NOMO-1 treated with DMSO at 0.1 percent for 48 hours (cell line): ENCODE measurements around the gene TUBA1B.
A peak's percentile ranks its signal among the peaks of the same experiment; 100 is the strongest.
"Not testable (repeated sequence)": the region's sequence is repeated elsewhere in the genome, so short reads cannot be mapped to it uniquely, and the experiment has no call there.

Source experiments
- DNase-seq: peaks from one replicate; lab custom pipeline; 2025; ENCODE audit not compliant: unreplicated experiment; lab: John Stamatoyannopoulos, UW

TUBA1B gene

DNA sequence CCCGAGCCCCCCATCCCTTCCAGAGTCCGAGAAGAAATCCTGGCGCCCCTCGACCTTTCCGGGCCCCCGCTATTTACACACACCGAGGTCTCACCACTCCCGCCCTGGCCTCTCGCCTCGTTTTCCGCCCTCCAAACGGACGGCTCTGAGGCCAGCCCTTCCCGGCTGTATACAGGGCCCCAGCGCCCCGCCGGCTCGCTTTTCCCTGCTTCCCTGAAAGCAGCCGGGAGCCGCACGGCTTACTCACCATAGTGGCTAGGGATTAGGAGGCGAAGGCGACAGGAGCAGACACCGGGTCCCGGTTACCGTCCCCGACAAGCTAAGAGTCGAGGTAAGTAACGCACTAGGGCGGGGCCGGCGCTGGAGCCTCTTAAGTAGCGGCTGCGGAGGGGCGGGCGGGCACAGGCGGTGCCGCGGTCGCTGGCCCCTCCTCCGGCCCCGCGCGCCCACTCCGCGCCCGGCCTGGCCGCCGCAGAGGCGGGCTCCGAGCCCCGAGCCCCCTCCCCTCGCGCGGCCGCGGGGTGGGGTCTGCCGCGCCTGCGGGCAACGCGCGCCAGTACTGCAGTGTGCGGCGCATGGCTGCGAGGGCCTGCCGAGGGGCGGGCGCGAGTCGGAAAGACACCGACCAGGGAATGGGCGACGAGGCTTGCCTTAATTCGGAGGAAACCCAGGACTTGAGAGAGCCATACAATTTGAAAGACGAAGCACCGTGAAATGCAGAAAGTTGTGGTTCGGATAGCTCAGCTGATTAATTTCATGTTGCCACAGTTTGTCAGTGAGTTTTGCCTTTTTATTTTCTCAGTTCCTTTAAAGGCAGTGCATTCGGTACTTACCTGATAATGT is at the start of gene TUBA1B:
TSS of gene TUBA1B (minus strand) at position 345 of the 843 bp plus-strand sequence. CDS start at position 250, 95 bp downstream.
- peak; percentile 86 for DNase-seq

DNA sequence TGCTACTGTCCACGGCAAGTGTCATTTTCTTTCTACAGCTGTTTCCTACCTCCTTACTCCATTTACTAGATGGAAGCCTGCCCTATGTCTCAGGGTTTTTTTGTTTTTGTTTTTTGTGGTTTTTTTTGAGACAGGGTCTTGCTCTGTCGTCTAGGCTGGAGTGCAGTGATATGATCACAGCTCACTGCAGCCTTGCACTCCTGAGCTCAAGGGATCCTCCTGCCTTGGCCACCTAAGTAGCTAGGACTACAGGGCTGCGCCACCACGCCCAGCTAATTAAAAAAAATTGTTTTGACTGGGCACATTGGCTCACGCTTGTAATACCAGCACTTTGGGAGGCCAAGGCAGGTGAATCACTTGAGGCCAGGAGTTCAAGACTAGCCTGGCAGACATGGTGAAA is 43.0 kb upstream of the TUBA1B start:
- no peak for DNase-seq

DNA sequence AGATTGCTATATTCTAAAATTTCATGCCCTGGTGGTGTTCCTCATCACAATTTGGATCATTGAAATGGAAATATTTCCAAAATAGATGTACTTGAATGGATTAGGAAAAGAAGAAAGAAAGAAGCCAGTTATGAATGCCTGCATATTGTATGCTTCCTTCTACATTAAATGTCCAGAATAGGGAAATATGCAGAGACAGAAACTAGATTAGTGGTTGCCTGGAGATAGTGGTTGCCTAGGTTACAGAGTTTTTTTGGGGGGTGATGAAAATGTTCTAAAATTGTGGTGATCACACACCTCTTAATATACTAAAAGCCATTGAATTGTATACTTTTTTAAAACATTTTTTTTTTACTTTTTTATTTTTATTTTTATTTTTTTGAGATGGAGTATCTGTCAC is 39.7 kb upstream of the TUBA1B start:
- no peak for DNase-seq

DNA sequence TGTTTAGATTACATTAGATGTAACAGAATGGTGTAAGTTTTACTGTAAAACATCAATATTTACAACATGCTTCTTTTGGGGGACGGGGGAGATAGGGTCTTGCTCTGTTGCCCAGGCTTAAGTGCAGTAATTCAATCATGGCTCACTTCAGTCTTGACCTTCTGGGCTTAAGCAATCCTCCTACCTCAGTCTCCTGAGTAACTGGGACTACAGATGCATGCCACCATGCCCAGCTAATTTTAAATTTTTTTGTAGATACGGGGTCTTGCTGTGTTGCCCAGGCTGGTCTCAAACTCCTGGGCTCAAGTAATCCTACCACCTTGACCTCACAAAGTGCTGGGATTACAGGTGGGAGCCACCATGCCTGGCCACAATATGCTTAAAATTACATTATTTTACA is 33.9 kb upstream of the TUBA1B start:
- no peak for DNase-seq

DNA sequence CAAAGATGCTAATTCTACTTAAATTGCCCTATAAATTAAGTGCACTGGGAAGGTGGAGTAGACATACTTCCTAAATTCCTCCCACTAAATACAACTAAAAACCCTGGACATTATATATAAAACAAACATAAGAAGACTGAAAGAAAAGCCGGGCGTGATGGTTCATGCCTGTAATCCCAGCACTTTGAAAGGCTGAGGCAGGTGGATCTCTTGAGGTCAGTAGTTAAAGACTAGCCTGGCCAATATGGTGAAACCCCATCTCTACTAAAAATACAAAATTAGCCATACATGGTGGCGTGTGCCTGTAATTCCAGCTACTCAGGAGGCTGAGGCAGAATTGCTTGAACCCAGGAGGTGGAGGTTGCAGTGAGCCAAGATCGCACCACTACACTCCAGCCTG is 30.7 kb upstream of the TUBA1B start:
- not testable (repeated sequence) for DNase-seq

DNA sequence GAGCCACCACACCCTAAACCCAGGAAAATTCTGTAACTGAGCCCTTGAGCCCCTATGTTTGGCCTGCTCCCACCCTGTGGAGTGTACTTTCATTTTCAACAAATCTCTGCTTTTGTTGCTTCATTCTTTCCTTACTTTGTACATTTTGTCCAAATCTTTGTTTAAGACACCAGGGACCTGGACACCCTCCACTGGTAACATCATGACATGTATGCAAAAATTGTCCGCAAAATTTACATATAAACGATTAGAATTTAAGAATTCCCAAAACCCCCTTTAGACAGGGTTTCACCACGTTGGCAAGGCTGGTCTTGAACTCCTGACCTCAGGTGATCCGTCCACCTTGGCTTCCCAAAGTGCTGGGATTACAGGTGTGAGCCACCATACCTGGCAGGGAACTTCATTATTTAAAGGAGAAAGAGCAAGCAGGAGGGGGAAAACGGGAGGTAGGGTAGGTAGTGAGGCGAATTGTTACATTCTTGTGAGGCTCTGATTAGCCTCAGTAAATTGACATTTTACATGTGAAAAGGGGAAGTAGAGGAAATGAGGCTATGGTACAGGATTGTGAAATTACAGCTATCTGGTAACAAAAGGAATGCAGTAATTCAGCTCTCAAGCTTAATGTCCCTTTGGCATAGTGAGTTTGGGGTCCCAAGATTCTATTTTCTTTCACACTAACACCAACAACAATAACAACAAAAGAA is 30.0 kb upstream of the TUBA1B start:
- peak; percentile 86 for DNase-seq

DNA sequence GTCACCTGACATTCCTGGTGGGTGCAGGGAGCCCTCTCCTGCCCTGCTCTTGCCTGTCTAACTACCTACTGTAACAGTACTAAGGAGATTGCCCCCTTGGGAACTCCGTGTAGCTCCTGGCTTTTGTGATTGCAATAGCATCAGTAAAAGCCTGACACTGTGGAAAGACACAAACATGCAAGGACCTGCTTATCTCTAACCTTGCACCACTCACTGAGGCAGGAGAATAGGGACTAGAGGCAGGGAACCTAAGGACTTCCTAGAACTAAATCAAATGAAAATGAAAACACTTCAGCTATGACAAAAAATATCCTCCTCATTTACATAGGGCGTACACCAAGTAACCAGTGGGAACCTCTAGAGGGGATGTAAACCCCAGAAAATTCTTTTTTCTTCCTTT is 29.2 kb upstream of the TUBA1B start:
- no peak for DNase-seq

DNA sequence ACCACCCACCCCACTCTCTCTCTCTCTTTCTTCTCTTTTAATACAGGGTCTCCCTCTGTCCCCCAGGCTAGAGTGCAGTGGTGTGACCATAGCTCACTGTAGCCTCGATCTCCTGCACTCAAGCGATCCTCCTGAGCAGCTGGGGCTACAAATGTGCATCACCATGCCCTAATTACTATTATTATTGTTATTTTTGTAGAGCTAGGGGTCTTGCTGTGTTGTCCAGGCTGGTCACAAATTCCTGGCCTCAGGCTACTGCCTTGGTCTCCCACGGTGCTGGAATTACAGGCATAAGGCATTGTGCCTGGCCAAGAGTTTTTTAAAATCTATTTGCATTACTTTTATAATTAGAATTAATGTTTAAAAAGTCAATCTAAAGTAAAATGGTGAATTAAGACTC is 23.0 kb upstream of the TUBA1B start:
- no peak for DNase-seq

DNA sequence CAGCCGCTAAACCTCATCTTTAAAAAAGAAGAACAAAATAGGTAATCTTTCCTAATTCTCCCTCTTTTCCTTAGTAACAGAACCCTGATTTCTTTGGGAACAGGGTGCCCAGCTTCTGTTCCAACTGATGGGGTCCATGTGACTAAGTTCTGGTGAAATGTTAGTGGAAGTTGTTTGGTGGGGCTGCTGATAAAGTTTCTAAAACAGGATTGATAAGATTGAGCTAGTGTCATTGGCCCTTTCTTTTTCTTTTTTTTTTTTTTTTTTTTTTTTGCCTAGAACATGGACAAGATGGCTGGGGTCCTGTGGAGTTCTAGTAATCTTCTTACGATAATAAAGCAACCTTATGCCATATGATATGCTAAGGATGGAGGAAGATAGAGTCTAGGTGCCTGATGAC is 16.2 kb upstream of the TUBA1B start:
- DNase-seq: no peak

DNA sequence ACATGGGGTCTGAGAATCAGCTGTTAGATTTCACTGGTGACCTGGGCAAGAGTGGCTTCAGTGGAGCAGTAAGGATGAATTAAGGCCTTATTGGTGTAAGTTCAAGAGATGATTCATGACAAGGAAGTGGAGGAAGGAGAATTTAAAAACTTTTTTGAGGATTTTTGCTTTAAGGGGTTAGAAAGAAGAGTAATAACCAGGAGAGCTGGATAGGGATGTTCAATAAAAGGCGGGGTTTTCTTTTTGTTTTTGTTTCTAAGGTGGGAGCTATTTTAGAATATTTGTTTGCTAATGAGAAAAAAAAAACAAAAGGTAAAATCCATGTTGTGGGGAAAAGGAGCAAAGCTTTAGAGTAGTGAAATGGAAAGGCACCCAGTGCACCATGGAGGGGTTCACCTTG is 15.2 kb upstream of the TUBA1B start:
- DNase-seq: no peak

DNA sequence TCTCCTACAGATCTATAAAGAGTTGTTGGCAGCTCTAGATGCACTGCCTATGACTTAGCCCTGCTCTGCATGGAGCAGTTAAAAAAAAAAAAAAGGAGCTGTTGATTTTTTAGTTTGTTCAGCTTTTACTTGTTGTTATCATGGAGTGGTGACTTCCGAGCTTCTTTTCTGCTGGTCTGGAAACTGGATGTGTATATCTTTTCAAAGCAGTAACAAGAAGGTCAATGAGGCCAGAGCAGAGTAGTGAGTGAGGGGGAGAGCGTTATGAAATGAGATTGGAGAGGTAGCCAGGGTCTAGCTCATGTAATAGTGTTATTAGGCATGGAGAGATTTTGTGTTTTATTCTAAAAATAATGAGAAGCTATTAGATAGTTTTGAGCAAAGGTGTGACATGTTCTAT is 13.2 kb upstream of the TUBA1B start:
- DNase-seq: no peak

DNA sequence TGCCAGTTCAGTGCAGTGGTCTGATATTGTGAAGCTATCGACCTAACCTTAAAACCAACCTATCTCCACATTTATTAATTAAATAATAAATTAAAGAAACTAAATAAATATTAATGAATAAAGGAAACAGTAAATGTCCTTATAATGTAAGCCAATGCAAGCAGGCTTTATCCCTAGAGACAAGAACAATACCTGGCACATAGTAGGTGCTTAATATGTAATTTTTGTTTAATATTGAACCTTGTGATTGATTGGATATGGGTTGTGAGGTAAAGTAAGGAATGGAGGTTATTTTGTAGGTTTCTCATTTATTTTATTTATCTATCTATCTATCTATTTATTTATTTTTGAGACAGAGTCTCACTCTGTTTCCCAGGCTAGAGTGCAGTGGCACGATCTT is 7.8 kb upstream of the TUBA1B start:
- no peak for DNase-seq

DNA sequence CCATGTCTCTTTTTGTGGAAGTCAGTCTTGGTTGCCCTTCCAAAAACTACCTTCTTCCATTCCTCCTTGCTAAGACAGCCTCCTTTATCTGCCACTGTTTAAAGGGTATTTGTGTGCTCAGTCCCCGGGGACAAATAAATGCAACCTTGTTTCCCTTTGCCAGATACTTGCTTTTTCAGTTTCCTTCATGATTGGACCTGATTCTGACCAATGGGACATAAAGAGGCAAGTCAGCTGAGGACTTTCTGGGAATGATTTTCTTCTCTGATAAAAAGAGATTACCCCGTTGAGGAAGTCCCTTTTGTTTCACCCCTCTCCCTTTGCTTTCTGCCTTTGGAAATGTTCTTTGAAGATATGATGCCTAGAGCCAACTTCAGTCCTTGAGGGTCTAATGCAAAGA is 7.4 kb upstream of the TUBA1B start:
- no peak for DNase-seq

DNA sequence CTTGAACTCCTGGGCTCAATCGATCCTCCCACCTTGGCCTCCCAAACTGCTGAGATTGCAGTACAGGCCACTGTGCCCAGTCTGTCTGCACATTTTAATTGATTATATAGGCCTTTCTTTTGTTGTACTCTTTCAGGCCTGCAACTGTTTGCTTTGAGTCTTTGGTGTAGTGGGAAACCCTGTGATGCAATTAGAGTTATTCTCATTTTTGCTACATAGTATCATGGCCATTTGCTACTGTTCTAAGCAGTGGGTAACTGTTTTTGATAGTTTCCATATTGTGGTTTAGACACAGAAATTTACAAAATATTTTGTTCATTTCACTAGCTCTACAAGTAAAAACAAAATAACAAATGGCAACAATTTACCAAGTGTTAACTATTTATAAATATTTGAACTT is 6.3 kb upstream of the TUBA1B start:
- DNase-seq: no peak

DNA sequence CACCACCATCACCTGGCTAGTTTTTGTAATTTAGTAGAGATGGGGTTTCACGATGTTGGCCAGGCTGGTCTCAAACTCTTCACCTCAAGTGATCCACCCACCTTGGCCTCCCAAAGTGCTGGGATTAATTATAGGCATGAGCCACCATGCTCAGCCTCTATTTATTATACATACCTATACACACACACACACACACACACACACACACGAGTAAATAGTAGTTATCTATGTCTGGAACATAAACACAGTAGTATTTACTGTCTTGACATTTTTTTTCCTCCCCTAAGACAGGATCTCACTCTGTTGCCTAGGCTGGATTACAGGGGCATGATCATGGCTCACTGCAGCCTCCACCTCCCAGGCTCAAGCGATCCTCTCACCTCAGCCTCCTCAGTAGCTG is 5.8 kb upstream of the TUBA1B start:
- not testable (repeated sequence) for DNase-seq

DNA sequence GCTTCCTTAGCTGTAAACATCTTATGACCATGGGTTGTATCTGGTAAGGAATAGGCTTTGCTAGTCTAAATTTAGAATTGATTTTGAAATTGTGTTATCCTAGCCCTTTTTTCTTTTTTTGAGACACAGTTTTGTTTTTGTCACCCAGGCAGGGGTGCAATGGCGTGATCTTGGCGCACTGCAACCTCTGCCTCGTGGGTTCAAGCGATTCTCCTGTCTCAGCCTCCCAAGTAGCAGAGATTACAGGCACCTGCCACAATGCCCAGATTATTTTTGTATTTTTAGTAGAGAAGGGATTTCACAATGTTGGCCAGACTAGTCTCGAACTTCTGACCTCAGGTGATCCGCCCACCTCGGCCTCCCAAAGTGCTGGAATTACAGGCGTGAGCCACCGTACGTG is 2.4 kb upstream of the TUBA1B start:
- no peak for DNase-seq

DNA sequence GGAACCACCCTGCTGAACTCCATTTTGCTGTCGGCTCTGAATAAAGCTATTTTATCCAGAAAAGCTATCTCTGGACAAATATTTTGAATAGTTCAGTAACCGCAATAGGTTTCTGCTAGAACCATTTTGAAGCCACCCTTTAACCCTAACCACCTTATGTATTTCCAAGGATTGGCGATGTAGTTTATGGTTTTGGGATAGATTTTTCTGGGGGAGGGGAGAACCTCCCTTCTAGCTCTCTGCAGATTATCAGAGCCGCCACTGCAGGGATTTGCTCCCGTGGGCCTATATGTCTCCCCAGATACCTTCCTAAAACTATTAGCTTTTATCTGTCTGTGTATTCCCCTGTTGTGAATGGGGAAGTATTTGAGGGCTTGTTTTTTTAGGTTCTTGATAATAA is 1.8 kb upstream of the TUBA1B start:
- DNase-seq: no peak

DNA sequence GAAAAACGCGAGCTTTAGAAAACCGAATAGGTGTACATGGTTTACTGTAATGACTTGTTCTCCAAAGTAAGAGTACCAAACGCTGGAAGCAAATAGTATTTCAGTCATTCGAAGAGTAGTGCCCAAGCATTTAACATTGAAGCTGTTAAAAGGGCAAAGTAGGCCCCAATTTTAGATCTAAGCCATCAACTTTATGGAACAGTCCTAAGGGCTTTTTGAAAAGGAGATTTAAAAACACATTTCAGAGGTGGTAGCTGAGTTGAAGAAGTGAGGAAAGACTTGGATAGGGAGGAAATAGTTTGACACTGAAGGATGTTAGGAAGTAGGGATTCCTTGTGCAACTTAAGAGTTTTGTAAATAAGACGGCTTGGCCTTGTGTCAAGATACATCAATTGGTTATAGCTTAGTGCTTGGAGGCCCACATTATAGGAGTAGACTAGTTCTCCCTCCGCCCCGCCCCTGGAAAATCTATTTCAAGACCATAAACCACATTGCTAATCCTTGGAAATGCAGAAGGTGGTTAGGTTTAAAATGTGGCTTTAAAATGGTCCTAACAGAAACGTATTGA is 783 bp upstream of the TUBA1B start:
- DNase-seq: peak; percentile 68

DNA sequence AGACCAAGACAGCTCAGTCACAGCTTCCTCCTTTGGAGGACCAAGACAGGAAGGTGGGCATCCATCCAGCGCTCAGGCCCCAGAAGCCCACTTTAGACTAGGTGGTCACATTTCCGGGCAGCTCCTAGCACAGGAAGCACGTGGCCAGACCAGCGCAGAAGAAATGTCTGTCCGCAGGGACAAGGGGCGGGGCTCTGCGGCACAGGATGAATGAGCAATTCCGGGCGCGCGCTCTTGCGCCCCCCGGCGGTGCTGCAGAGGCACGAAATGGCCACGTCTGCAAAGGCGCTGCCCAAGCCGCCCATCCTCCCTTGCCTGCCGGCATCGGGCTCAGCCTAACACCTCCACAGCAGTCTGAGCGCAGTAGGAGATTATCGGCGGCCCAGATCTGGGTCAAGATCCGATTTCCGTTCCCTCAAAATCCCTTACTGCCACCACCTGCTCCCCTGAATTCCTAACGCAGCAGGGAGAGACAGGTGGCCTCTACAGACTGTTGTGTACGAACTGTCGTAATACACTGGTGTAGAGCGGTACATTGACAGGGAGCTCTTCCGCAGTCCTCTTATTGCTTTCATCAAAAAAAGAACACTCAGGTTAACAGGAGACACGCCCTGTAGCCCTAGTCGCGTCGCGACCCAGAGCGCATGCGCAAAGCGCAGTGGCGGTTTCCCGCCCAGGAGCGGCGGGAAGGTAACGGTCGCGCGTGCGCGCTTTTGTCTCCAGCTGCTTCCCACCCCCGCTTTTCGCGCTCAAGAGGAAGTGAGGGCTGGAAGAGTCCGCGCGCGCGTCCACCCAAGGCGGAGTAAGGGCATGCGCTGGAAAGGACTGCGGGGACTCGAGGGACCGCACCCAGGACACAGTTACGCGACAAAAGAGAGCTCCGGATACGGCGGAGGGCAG is 794 bp downstream of the TUBA1B start:
- peak; percentile 95 for DNase-seq

DNA sequence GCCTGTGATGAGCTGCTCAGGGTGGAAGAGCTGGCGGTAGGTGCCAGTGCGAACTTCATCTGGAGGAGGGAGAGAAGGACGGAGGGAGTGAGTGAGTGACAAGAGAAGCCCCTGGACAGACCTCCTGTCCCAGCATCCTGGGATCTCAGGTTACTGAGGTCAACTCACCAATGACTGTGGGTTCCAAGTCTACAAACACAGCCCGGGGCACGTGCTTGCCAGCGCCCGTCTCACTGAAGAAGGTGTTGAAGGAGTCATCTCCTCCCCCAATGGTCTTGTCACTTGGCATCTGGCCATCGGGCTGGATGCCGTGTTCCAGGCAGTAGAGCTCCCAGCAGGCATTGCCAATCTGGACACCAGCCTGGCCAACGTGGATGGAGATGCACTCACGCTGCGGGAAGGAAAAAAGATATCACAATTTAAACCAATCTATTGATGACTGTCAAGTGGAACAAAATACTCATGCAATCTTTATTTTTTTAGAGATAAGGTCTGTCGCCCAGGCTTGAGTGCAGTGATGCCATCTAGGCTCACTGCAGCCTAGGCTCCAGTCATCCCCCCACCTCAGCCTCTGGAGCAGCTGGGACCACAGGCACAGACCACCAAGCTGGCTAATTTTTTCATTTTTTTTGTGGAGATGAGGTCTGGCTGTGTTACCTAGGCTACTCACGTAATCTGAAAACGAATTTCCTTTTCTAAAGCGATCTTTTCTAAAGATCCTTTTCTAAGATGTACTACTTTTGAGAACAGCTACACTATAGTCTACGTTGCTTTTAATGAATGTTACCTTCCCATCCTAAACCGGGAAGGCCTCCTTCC is 1.7 kb downstream of the TUBA1B start:
- no peak for DNase-seq
